Measurements from ENCODE around the gene ZBTB32.

The ZBTB32 gene

DNA sequence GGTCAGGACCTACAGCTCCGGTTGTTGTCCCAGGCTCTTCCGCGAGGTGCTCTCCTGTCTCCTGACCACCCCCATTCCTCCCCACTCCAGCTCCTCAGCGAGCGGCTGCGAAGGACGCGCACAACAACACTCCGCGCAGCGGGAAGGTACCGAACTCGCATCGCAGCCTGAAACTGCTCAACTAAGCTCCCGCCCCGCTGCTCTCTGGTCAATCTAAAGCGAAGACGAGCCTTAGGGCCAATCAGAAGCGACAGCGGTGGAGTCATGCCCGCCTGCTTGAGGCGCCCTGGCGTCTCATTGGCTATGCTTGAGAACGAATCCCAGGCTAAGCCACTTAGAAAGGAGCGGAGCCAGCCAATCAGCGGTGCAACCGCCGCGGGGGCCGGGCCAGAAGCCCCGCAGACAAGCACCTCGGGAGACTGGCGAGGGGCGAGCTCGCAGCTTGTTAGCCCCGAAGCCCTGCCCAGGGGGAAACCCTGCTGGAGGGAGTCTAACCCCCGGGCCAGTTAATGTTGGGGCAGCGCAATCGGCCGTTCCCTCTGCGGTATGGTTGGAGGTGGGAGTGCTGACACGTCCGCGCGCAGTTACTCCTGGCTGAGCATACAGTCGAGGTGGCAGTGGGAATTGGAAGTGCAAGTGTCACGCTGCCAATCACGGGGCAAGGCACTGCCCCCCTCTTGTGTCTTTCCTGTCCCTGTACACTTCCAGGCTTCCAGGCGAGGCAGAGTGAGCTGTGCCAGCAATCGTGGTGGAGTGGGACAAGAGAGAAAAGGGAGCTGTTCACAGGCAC, 1.9 kb upstream of the ZBTB32 start:
- Mint-ChIP-seq H3K4me3 (peak overlapping the region; percentile 89 to 91 (median 91)), H3K4me1 (peaks cover 5% of the 10 kb centered on the region), H3K27me3 (ENCODE audit: low read depth) (peaks cover 4% of the 10 kb centered on the region), H3K9me3 (no peaks in the 10 kb centered on the region), H3K36me3 (ENCODE audit: low read depth) (no peaks in the 10 kb centered on the region), H3K27ac (peak overlapping the region; percentile 10 to 80 (median 60))
- TF ChIP-seq, protein P1, sequence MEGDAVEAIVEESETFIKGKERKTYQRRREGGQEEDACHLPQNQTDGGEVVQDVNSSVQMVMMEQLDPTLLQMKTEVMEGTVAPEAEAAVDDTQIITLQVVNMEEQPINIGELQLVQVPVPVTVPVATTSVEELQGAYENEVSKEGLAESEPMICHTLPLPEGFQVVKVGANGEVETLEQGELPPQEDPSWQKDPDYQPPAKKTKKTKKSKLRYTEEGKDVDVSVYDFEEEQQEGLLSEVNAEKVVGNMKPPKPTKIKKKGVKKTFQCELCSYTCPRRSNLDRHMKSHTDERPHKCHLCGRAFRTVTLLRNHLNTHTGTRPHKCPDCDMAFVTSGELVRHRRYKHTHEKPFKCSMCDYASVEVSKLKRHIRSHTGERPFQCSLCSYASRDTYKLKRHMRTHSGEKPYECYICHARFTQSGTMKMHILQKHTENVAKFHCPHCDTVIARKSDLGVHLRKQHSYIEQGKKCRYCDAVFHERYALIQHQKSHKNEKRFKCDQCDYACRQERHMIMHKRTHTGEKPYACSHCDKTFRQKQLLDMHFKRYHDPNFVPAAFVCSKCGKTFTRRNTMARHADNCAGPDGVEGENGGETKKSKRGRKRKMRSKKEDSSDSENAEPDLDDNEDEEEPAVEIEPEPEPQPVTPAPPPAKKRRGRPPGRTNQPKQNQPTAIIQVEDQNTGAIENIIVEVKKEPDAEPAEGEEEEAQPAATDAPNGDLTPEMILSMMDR (IDR thresholded peaks at IDR 0.05; ENCODE audit: unreplicated experiment in 3 of 3) = no peak

- TF ChIP-seq, protein P1 (IDR thresholded peaks at IDR 0.05; ENCODE audit: unreplicated experiment in 3 of 3) = no peak
These were observed 1.0 kb upstream of the ZBTB32 start for GRCh38 chr19:35703343-35703742.

DNA sequence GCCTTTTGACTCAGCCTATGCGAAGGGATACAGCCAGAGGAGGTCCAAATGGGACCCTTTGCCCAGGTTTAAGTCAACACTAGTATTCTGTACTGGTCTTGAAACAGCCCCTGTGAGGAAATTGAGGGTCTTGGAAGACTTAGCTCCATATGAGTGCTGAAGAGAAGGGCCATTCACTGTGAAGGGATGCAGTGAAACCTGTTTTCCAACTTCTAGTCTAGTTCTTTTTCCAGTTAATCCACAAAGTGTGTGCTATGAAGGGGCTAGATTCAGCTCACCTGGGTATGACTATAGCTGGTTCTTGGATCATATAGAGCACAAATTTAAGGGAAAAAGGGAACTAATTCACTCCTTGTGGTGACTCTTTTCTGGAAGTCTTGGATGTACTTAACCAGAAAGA, 4.0 kb downstream of the ZBTB32 start:
- Mint-ChIP-seq H3K9me3 (no peaks in the 10 kb centered on the region), H3K27ac (no peak overlapping the region), H3K27me3 (ENCODE audit: low read depth) (peaks cover 3% of the 10 kb centered on the region), H3K4me3 (no peak overlapping the region), H3K36me3 (ENCODE audit: low read depth) (no peaks in the 10 kb centered on the region), H3K4me1 (no peaks in the 10 kb centered on the region)
- TF ChIP-seq, protein P1 (IDR thresholded peaks at IDR 0.05; ENCODE audit: unreplicated experiment in 3 of 3) = no peak

More at GRCh38 chr19:35703343-35703742, 1.0 kb upstream of the ZBTB32 start:
- peaks cover 5% of the 10 kb centered on the region for H3K4me1 Mint-ChIP-seq
- no peak overlapping the region for H3K4me3 Mint-ChIP-seq
- H3K27me3 Mint-ChIP-seq (ENCODE audit: low read depth) = peaks cover 7% of the 10 kb centered on the region
- H3K27ac Mint-ChIP-seq = no peak overlapping the region
- no peaks in the 10 kb centered on the region for H3K9me3 Mint-ChIP-seq
- no peaks in the 10 kb centered on the region for H3K36me3 Mint-ChIP-seq (ENCODE audit: low read depth)

- Mint-ChIP-seq H3K9me3 (no peaks in the 10 kb centered on the region), H3K4me3 (no peak overlapping the region), H3K27ac (no peak overlapping the region), H3K27me3 (ENCODE audit: low read depth) (peaks cover 7% of the 10 kb centered on the region), H3K36me3 (ENCODE audit: low read depth) (no peaks in the 10 kb centered on the region), H3K4me1 (peaks cover 1% of the 10 kb centered on the region)
- TF ChIP-seq, protein P1 (IDR thresholded peaks at IDR 0.05; ENCODE audit: unreplicated experiment in 3 of 3) = no peak
These were observed 6.7 kb downstream of the ZBTB32 start for GRCh38 chr19:35710784-35711723.

GRCh38 chr19:35712567-35713505, 8.5 kb downstream of the ZBTB32 start:
- Mint-ChIP-seq H3K9me3 (no peaks in the 10 kb centered on the region), H3K4me3 (peak overlapping the region in 1 of 3 experiments; percentile 52), H3K4me1 (peaks cover 7% of the 10 kb centered on the region), H3K27ac (no peak overlapping the region), H3K27me3 (ENCODE audit: low read depth) (peaks cover 6% of the 10 kb centered on the region), H3K36me3 (ENCODE audit: low read depth) (no peaks in the 10 kb centered on the region)
- TF ChIP-seq, protein P1 (IDR thresholded peaks at IDR 0.05; ENCODE audit: unreplicated experiment in 3 of 3) = no peak

Measured in nephron (organoid).